RWPE1 (cell line): Measurements from ENCODE around the gene SYTL4.

Experiments
- CTCF ChIA-PET: fragments of 350-600 bp; sonication (Branson Sonifier 250); formaldehyde crosslinking; extraction: SDS; loops from one replicate; lab custom pipeline; 2021; lab: Yijun Ruan, JAX
- POLR2A ChIA-PET: fragments of 400-600 bp; formaldehyde crosslinking; extraction: SDS; loops from one replicate; lab custom pipeline; 2020; ENCODE audit warnings: antibody characterized with exemption; ENCODE audit not compliant: low non-redundant PET; lab: Yijun Ruan, JAX
- DNase-seq: peaks from one replicate; pipeline ENCODE4 v3.0.0; 2012; ENCODE audit warnings: low spot score
- H3K27ac ChIP-seq: fragments of 450-650 bp; 2 replicates; pipeline ENCODE4 v1.5.1; 2017
- CTCF ChIP-seq: fragments of 450-650 bp; conservative IDR thresholded peaks from 2 replicates; pipeline ENCODE4 v1.5.1; 2017; ENCODE audit warnings: low read depth, mild to moderate bottlenecking

Gene SYTL4

GRCh38 chrX:100682939-100683338 lies 49.0 kb downstream of the SYTL4 start:
- H3K27ac ChIP-seq, result no peak overlapping the region
- ChIA-PET CTCF (no interaction called here), POLR2A (no interaction called here)
- DNase-seq, result no peak
- no peak for TF ChIP-seq CTCF

- ChIA-PET CTCF (interaction anchor here (1.8 kb wide), 1 partner anchor 87 kb away, joined by 6 read pairs; no protein-coding TSS in a partner anchor), POLR2A (no interaction called here)
- DNase-seq, result no peak
- no peak overlapping the region for H3K27ac ChIP-seq
- TF ChIP-seq CTCF, result no peak
These were observed 50.3 kb downstream of the SYTL4 start for GRCh38 chrX:100681599-100681998.

- TF ChIP-seq CTCF, result no peak
- no peak for DNase-seq
- ChIA-PET POLR2A (no interaction called here), CTCF (interaction anchor here (0.8 to 1.8 kb wide), 2 partner anchors 26 to 88 kb away, joined by 4 to 6 read pairs; no protein-coding TSS in a partner anchor)
- H3K27ac ChIP-seq, result no peak overlapping the region
These were observed 51.2 kb downstream of the SYTL4 start for GRCh38 chrX:100680756-100681155.

- no peak for TF ChIP-seq CTCF
- CTCF ChIA-PET, result no interaction called here
- POLR2A ChIA-PET, result no interaction called here
These were observed 54.2 kb downstream of the SYTL4 start for GRCh38 chrX:100677611-100678181.

GRCh38 chrX:100674705-100675104 lies 57.2 kb downstream of the SYTL4 start:
- CTCF ChIA-PET, result interaction anchor here (0.6 to 1.6 kb wide), 4 partner anchors 9 to 94 kb away, joined by 3 to 5 read pairs (median 4); no protein-coding TSS in a partner anchor
- H3K27ac ChIP-seq, result no peak overlapping the region
- POLR2A ChIA-PET, result no interaction called here
- TF ChIP-seq CTCF, result no peak
- no peak for DNase-seq

More at GRCh38 chrX:100677611-100678181, 54.2 kb downstream of the SYTL4 start:
- H3K27ac ChIP-seq, result no peak overlapping the region
- no peak for DNase-seq

GRCh38 chrX:100673397-100673953 lies 58.4 kb downstream of the SYTL4 start:
- no peak for TF ChIP-seq CTCF
- no peak overlapping the region for H3K27ac ChIP-seq
- no peak for DNase-seq
- ChIA-PET POLR2A (no interaction called here), CTCF (interaction anchor here (1.1 kb wide), 1 partner anchor 12 kb away, joined by 5 read pairs; no protein-coding TSS in a partner anchor)
